Measurements from ENCODE around the gene KCNG1. TPM values are rescaled to one million over a fixed set of nuclear protein-coding genes. Genes with fewer than 3 reads are reported as not detected.

Gene KCNG1
- total RNA-seq, 1 donor from 2014 or later: 78.8 TPM

DNA sequence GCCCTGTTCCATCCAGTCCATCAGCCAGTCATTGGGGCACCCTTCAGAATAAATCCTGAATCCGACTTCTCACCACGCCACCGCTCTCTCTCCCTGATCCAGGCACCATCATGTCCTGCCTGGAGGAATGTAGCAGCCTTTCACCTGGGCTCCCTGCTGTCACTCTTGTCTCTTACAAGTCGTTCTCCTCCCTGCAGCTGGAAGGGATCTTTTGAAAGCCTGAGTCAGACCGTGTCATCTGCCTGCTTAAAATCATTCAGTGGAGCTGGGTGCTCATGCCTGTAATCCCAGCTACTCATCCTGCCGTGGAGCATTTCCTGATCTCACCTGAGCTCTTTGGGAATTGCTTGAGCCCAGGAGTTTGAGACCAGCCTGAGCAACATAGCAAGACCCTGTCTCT lies 19.2 kb upstream of the KCNG1 start:
- Mint-ChIP-seq H3K4me3 (no peak overlapping the region), H3K36me3 (no peaks in the 10 kb centered on the region), H3K9me3 (no peaks in the 10 kb centered on the region), H3K4me1 (ENCODE audit: unreplicated experiment) (no peaks in the 10 kb centered on the region), H3K27me3 (no peaks in the 10 kb centered on the region), H3K27ac (no peak overlapping the region)
- no peak for DNase-seq (ENCODE audit: extremely low spot score, unreplicated experiment)
- TF ChIP-seq, protein P1, sequence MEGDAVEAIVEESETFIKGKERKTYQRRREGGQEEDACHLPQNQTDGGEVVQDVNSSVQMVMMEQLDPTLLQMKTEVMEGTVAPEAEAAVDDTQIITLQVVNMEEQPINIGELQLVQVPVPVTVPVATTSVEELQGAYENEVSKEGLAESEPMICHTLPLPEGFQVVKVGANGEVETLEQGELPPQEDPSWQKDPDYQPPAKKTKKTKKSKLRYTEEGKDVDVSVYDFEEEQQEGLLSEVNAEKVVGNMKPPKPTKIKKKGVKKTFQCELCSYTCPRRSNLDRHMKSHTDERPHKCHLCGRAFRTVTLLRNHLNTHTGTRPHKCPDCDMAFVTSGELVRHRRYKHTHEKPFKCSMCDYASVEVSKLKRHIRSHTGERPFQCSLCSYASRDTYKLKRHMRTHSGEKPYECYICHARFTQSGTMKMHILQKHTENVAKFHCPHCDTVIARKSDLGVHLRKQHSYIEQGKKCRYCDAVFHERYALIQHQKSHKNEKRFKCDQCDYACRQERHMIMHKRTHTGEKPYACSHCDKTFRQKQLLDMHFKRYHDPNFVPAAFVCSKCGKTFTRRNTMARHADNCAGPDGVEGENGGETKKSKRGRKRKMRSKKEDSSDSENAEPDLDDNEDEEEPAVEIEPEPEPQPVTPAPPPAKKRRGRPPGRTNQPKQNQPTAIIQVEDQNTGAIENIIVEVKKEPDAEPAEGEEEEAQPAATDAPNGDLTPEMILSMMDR (conservative IDR thresholded peaks at IDR 0.05): no peak

DNA sequence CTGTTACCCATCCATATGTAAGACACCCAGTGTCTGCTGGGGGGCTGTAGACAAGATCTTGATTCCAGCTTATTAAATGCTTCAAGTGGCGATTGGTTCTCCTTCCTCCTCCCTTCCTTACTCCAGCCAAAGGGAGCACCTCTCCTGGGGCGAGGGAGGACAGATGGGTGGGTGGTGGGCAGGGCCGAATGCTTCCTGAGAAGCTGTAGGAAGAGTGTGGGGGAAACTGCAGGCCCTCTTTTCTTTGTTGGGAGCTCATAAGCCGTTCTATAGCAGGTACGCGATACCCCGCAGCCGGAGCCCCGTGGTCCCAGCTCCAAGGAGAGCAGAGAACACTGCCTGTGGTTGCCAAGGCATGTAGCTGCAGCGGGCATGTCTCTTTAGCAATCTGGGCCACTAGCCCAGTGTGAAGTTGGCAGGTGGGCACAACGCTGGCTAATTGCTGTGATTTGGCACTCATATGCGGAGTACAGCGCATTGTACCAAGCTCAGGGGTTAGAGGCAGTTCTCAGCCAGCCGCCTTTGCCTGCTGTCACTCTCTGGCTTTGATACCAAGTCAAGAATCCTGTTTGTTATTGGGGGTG lies 14.7 kb upstream of the KCNG1 start:
- Mint-ChIP-seq H3K27ac (no peak overlapping the region), H3K4me3 (no peak overlapping the region), H3K4me1 (ENCODE audit: unreplicated experiment) (no peaks in the 10 kb centered on the region), H3K27me3 (peaks cover 3% of the 10 kb centered on the region), H3K9me3 (no peaks in the 10 kb centered on the region), H3K36me3 (no peaks in the 10 kb centered on the region)
- no peak for DNase-seq (ENCODE audit: extremely low spot score, unreplicated experiment)
- TF ChIP-seq, protein P1 (conservative IDR thresholded peaks at IDR 0.05): no peak

DNA sequence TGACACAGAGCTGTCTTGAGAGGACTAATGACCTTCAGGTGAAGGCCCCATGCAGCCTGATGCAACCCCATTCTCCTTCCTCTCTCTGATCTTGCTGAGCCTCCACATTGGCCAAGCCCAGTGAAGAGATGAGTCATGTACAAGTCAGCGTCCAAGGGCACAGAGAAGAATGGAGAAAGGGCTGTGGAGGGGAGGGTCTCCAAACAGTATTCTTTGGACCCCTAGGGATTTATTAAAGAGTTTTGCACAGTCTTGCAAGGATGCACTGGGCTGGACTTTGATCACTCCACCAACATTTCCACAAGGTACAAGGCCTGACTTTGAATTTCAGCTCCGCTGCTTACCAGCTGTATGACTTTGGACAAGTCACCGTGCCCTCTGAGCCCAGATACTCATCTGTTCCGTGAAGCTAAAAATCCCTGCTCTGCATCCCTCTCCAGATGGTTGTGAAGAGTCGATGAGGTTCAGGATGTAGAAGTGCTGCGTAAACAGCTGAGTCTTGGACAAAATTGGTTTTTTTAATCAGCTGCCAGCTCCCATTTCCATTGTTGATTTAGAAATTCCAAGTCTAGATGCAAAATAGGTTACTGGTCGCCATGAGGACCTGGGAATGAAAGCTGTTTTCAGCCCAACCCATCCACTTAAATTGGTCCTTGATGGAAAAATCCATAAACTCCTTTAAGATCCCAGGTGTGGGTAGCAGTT lies 14.1 kb upstream of the KCNG1 start:
- Mint-ChIP-seq H3K4me3 (no peak overlapping the region), H3K4me1 (ENCODE audit: unreplicated experiment) (no peaks in the 10 kb centered on the region), H3K9me3 (no peaks in the 10 kb centered on the region), H3K27ac (no peak overlapping the region), H3K27me3 (peaks cover 3% of the 10 kb centered on the region), H3K36me3 (no peaks in the 10 kb centered on the region)
- DNase-seq (ENCODE audit: extremely low spot score, unreplicated experiment): no peak
- TF ChIP-seq, protein P1 (conservative IDR thresholded peaks at IDR 0.05): no peak

DNA sequence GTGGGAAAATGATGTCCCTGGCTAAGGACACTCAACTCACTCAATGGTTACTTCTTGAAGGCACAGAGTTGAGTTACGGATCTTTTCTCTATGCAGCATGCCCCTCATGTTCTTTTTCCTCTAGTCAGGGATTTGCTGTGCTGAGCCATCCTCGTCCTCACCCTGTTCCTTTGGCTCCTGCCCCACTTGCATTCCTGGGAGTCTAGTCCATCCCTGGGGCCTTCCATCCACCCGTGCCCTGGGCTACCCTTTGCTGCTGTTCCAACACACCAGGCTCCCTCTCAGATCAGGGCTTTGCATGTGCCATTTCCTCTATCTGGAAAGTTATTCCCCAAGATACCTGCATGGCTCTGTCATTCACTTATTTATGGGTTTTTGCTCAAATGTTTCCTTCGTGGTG lies 13.3 kb upstream of the KCNG1 start:
- Mint-ChIP-seq H3K36me3 (no peaks in the 10 kb centered on the region), H3K27me3 (peaks cover 5% of the 10 kb centered on the region), H3K4me3 (no peak overlapping the region), H3K9me3 (no peaks in the 10 kb centered on the region), H3K27ac (no peak overlapping the region), H3K4me1 (ENCODE audit: unreplicated experiment) (no peaks in the 10 kb centered on the region)
- DNase-seq (ENCODE audit: extremely low spot score, unreplicated experiment): no peak
- TF ChIP-seq, protein P1 (conservative IDR thresholded peaks at IDR 0.05): no peak

DNA sequence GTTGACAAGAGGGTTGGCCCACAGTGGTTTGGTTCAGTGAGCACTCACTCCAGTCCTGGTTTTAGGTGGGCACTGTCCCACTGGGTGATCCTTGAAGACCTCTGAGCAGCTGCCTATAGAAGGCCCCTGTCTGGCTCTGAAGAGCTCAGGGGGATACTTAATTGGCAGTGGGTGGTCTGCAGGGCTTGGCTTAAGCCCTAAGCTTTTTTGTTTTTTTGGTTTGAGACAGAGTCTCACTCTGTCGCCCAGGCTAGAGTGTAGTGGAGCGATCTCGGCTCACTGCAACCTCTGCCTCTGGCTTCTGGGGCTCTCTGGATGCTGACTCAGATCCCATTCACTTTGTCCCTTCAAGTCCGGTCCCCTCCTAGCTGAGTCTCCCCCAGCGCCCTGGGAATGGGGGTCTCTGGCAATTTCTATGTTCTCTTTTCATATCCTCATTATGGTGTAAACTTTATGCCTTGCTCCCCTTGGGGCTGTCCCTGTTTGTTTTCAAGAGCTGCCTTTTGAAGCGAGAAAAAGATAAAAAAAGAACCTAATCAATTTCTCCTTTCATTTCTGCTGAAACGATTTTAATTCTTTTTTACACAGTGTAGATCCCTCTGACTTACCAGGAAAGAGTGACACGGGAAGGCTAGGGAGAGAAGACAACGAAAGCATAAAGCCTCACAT lies 12.2 kb upstream of the KCNG1 start:
- TF ChIP-seq, protein P1 (conservative IDR thresholded peaks at IDR 0.05): no peak
- Mint-ChIP-seq H3K4me3 (no peak overlapping the region), H3K27ac (no peak overlapping the region), H3K27me3 (peaks cover 16% of the 10 kb centered on the region), H3K36me3 (no peaks in the 10 kb centered on the region), H3K9me3 (no peaks in the 10 kb centered on the region), H3K4me1 (ENCODE audit: unreplicated experiment) (peaks cover 7% of the 10 kb centered on the region)
- no peak for DNase-seq (ENCODE audit: extremely low spot score, unreplicated experiment)
